Measurements from ENCODE around the gene HJV. TPM values are rescaled to one million over a fixed set of nuclear protein-coding genes. Genes with fewer than 3 reads are reported as not detected.

Gene HJV
- total and polyA plus RNA-seq, 2 of the 4 experiments (the other 2 are of a cell fraction) = not detected

- H2AFZ ChIP-seq (replicated peaks; ENCODE audit: low read length, poor library complexity) = no peak overlapping the region
- no peaks in the 10 kb centered on the region for H3K36me3 ChIP-seq (ENCODE audit: control insufficient read depth, insufficient read depth, low read length)
- no peak for TF ChIP-seq POLR2A (IDR thresholded peaks at IDR 0.05; ENCODE audit: low read depth, low read length)
- no CpG with 5 or more reads among the region's 6 CpGs for WGBS, 2 experiments (ENCODE audit: extremely low coverage in 2 of 2, insufficient read length in 1 of 2)
- no peaks in the 10 kb centered on the region for H3K9me1 ChIP-seq (ENCODE audit: insufficient read depth, low read length)
- BruUV-seq (replicated peaks) = no TSS peak
- ATAC-seq (ENCODE audit: low read depth) (no peak), DNase-seq (no peak)
- no peak overlapping the region for H3K14ac ChIP-seq (replicated peaks; ENCODE audit: low read depth, low read length)
- H3K4ac ChIP-seq (ENCODE audit: low read depth, low read length) = no peak overlapping the region
- H2BK15ac ChIP-seq (ENCODE audit: low read depth, low read length) = no peak overlapping the region
- H2BK20ac ChIP-seq (ENCODE audit: low read depth, low read length) = no peak overlapping the region
- H2AK9ac ChIP-seq (replicated peaks; ENCODE audit: low read depth, low read length, poor library complexity) = no peak overlapping the region
- no peak overlapping the region; the same call in 1 of the 2 replicates for H3K23ac ChIP-seq (ENCODE audit: low read depth, low read length)
- no peak overlapping the region for H2BK5ac ChIP-seq (ENCODE audit: low read depth, low read length, poor library complexity, severe bottlenecking)
- no peaks in the 10 kb centered on the region for H3K4me1 ChIP-seq (ENCODE audit: control insufficient read depth, insufficient read depth, low read length)
- H3K4me3 ChIP-seq (ENCODE audit: insufficient read depth, low read depth, low read length) = no peak overlapping the region
- no peak overlapping the region for H3K18ac ChIP-seq (ENCODE audit: low read depth, low read length)
- intact Hi-C loops (cut with micrococcal nuclease) (loop anchor here (1.0 kb wide), 3 partner anchors 36 to 168 kb away; partner anchors contain the start of gene NUDT17), in situ Hi-C loops (cut with MboI; ENCODE audit: low sequenced_read_pairs) (loop anchor here (5.0 kb wide), 1 partner anchor 166 kb away; the partner anchor contains the start of gene NUDT17), dilution Hi-C loops (cut with HindIII; ENCODE audit: low sequenced_read_pairs, unreplicated experiment) (no loop called here)
- H2BK120ac ChIP-seq (ENCODE audit: low read depth, low read length) = no peak overlapping the region
- CTCF ChIA-PET = interaction anchor here (0.7 to 1.9 kb wide), 2 partner anchors 36 to 122 kb away, joined by 3 to 7 read pairs; no protein-coding TSS in a partner anchor
- H3K27me3 ChIP-seq (ENCODE audit: control insufficient read depth, insufficient read depth, low read length) = peaks cover 16% of the 10 kb centered on the region
- H3K27ac ChIP-seq (ENCODE audit: insufficient read depth, low read length) = no peak overlapping the region
- no peak overlapping the region for H4K5ac ChIP-seq (ENCODE audit: low read depth, low read length)
- H3K56ac ChIP-seq (ENCODE audit: extremely low read depth, insufficient read depth, low read length) = no peak overlapping the region
- no peaks in the 10 kb centered on the region for H3K79me1 ChIP-seq (ENCODE audit: low read depth in 1 of 2, low read length in 2 of 2)
- peak overlapping the region; percentile 75; the same call in 1 of the 2 replicates for H2AK5ac ChIP-seq (ENCODE audit: low read depth, low read length)
- H4K8ac ChIP-seq (ENCODE audit: low read depth in 2 of 2, low read length in 2 of 2) = no peak overlapping the region
- no peak overlapping the region for H3K4me2 ChIP-seq (ENCODE audit: low read depth, low read length)
- H4K91ac ChIP-seq (ENCODE audit: insufficient read depth, low read depth, low read length) = no peak overlapping the region
- H3K9me3 ChIP-seq (ENCODE audit: control insufficient read depth, insufficient read depth, low read length) = no peaks in the 10 kb centered on the region
- POLR2A ChIA-PET (ENCODE audit: unreplicated experiment) = no interaction called here
- no peak overlapping the region for H3K9ac ChIP-seq (ENCODE audit: low read depth, low read length)
- no peaks in the 10 kb centered on the region for H4K20me1 ChIP-seq (ENCODE audit: insufficient read depth, low read length)
Measured at GRCh38 chr1:146013559-146013922, 8.0 kb downstream of the HJV start.

All from IMR-90 (cell line).